Measurements from ENCODE around the gene ZCRB1. TPM values are rescaled to one million over a fixed set of nuclear protein-coding genes. Genes with fewer than 3 reads are reported as not detected.

ZCRB1 gene
- total RNA-seq, 3 donors from 2014 or later, result 45.4 to 62.9 (median 52.6) TPM

- DNase-seq, result no peak
- Mint-ChIP-seq H3K9me3 (no peaks in the 10 kb centered on the region), H3K36me3 (ENCODE audit: insufficient read depth) (peaks cover 12% of the 10 kb centered on the region), H3K4me3 (no peak overlapping the region), H3K4me1 (ENCODE audit: low read depth) (no peaks in the 10 kb centered on the region), H3K27me3 (ENCODE audit: low read depth) (no peaks in the 10 kb centered on the region)
- ATAC-seq, result no peak
Observed at GRCh38 chr12:42308390-42308789, 17.5 kb downstream of the ZCRB1 start.

GRCh38 chr12:42306297-42306696 is 19.6 kb downstream of the ZCRB1 start:
- Mint-ChIP-seq H3K4me3 (no peak overlapping the region), H3K27me3 (ENCODE audit: low read depth) (no peaks in the 10 kb centered on the region), H3K36me3 (ENCODE audit: insufficient read depth) (peaks cover 6% of the 10 kb centered on the region), H3K9me3 (no peaks in the 10 kb centered on the region), H3K4me1 (ENCODE audit: low read depth) (no peaks in the 10 kb centered on the region)
- DNase-seq, result no peak
- ATAC-seq, result no peak

- Mint-ChIP-seq H3K4me3 (peak overlapping the region; percentile 62), H3K27me3 (ENCODE audit: low read depth) (no peaks in the 10 kb centered on the region), H3K4me1 (ENCODE audit: low read depth) (peaks cover 12% of the 10 kb centered on the region)
Observed at GRCh38 chr12:42299392-42300308, 26.2 kb downstream of the ZCRB1 start.

GRCh38 chr12:42298887-42299286 is 27.0 kb downstream of the ZCRB1 start:
- H3K36me3 Mint-ChIP-seq (ENCODE audit: insufficient read depth), result no peaks in the 10 kb centered on the region
- no peak for DNase-seq
- no peak for ATAC-seq
- H3K9me3 Mint-ChIP-seq, result no peaks in the 10 kb centered on the region
- H3K4me3 Mint-ChIP-seq, result no peak overlapping the region
- peaks cover 12% of the 10 kb centered on the region for H3K4me1 Mint-ChIP-seq (ENCODE audit: low read depth)
- no peaks in the 10 kb centered on the region for H3K27me3 Mint-ChIP-seq (ENCODE audit: low read depth)

More at GRCh38 chr12:42299392-42300308, 26.2 kb downstream of the ZCRB1 start:
- no peaks in the 10 kb centered on the region for H3K9me3 Mint-ChIP-seq
- DNase-seq (peak; percentile 51), ATAC-seq (peak; percentile 90 to 91)
- no peaks in the 10 kb centered on the region for H3K36me3 Mint-ChIP-seq (ENCODE audit: insufficient read depth)

GRCh38 chr12:42296503-42297109 is 29.3 kb downstream of the ZCRB1 start:
- peaks cover 12% of the 10 kb centered on the region for H3K4me1 Mint-ChIP-seq (ENCODE audit: low read depth)
- DNase-seq (no peak), ATAC-seq (no peak)
- H3K36me3 Mint-ChIP-seq (ENCODE audit: insufficient read depth), result no peaks in the 10 kb centered on the region
- no peaks in the 10 kb centered on the region for H3K9me3 Mint-ChIP-seq
- no peaks in the 10 kb centered on the region for H3K27me3 Mint-ChIP-seq (ENCODE audit: low read depth)
- H3K4me3 Mint-ChIP-seq, result no peak overlapping the region

GRCh38 chr12:42291680-42292079 is 34.2 kb downstream of the ZCRB1 start:
- Mint-ChIP-seq H3K4me3 (no peak overlapping the region), H3K27me3 (ENCODE audit: low read depth) (peaks cover 7% of the 10 kb centered on the region), H3K4me1 (ENCODE audit: low read depth) (no peaks in the 10 kb centered on the region), H3K9me3 (no peaks in the 10 kb centered on the region), H3K36me3 (ENCODE audit: insufficient read depth) (no peaks in the 10 kb centered on the region)
- ATAC-seq (no peak), DNase-seq (no peak)

- Mint-ChIP-seq H3K9me3 (no peaks in the 10 kb centered on the region), H3K27me3 (ENCODE audit: low read depth) (peaks cover 7% of the 10 kb centered on the region), H3K36me3 (ENCODE audit: insufficient read depth) (no peaks in the 10 kb centered on the region), H3K4me1 (ENCODE audit: low read depth) (peaks cover 2% of the 10 kb centered on the region), H3K4me3 (no peak overlapping the region)
- DNase-seq, result no peak
- ATAC-seq, result no peak
Observed at GRCh38 chr12:42288544-42288943, 37.4 kb downstream of the ZCRB1 start.

- no peak for ATAC-seq
- Mint-ChIP-seq H3K9me3 (no peaks in the 10 kb centered on the region), H3K27me3 (ENCODE audit: low read depth) (peaks cover 7% of the 10 kb centered on the region), H3K4me1 (ENCODE audit: low read depth) (peaks cover 2% of the 10 kb centered on the region), H3K36me3 (ENCODE audit: insufficient read depth) (no peaks in the 10 kb centered on the region), H3K4me3 (no peak overlapping the region)
- DNase-seq, result no peak
Observed at GRCh38 chr12:42286741-42287140, 39.2 kb downstream of the ZCRB1 start.

GRCh38 chr12:42285431-42285830 is 40.5 kb downstream of the ZCRB1 start:
- Mint-ChIP-seq H3K4me3 (no peak overlapping the region), H3K4me1 (ENCODE audit: low read depth) (peaks cover 2% of the 10 kb centered on the region), H3K36me3 (ENCODE audit: insufficient read depth) (no peaks in the 10 kb centered on the region), H3K27me3 (ENCODE audit: low read depth) (peaks cover 7% of the 10 kb centered on the region), H3K9me3 (no peaks in the 10 kb centered on the region)
- no peak for DNase-seq
- no peak for ATAC-seq

- Mint-ChIP-seq H3K9me3 (no peaks in the 10 kb centered on the region), H3K36me3 (ENCODE audit: insufficient read depth) (no peaks in the 10 kb centered on the region), H3K27me3 (ENCODE audit: low read depth) (peaks cover 7% of the 10 kb centered on the region), H3K4me1 (ENCODE audit: low read depth) (peaks cover 2% of the 10 kb centered on the region), H3K4me3 (no peak overlapping the region)
- no peak for DNase-seq
- ATAC-seq, result no peak
Observed at GRCh38 chr12:42284876-42285275, 41.0 kb downstream of the ZCRB1 start.

GRCh38 chr12:42284157-42284556 is 41.7 kb downstream of the ZCRB1 start:
- Mint-ChIP-seq H3K36me3 (ENCODE audit: insufficient read depth) (no peaks in the 10 kb centered on the region), H3K4me3 (no peak overlapping the region), H3K9me3 (no peaks in the 10 kb centered on the region), H3K27me3 (ENCODE audit: low read depth) (peaks cover 7% of the 10 kb centered on the region), H3K4me1 (ENCODE audit: low read depth) (peaks cover 2% of the 10 kb centered on the region)
- ATAC-seq, result no peak
- no peak for DNase-seq

- ATAC-seq (no peak), DNase-seq (no peak)
- Mint-ChIP-seq H3K27me3 (ENCODE audit: low read depth) (peaks cover 7% of the 10 kb centered on the region), H3K36me3 (ENCODE audit: insufficient read depth) (no peaks in the 10 kb centered on the region), H3K4me3 (no peak overlapping the region), H3K9me3 (no peaks in the 10 kb centered on the region), H3K4me1 (ENCODE audit: low read depth) (peaks cover 2% of the 10 kb centered on the region)
Observed at GRCh38 chr12:42283739-42284138, 42.2 kb downstream of the ZCRB1 start.

- no peaks in the 10 kb centered on the region for H3K36me3 Mint-ChIP-seq (ENCODE audit: insufficient read depth)
- peaks cover 3% of the 10 kb centered on the region for H3K27me3 Mint-ChIP-seq (ENCODE audit: low read depth)
- no peak for ATAC-seq
Observed at GRCh38 chr12:42282294-42282693, 43.6 kb downstream of the ZCRB1 start.

GRCh38 chr12:42281844-42282243 is 44.0 kb downstream of the ZCRB1 start:
- no peaks in the 10 kb centered on the region for H3K9me3 Mint-ChIP-seq
- no peak for DNase-seq
- H3K4me1 Mint-ChIP-seq (ENCODE audit: low read depth), result peaks cover 2% of the 10 kb centered on the region
- H3K36me3 Mint-ChIP-seq (ENCODE audit: insufficient read depth), result no peaks in the 10 kb centered on the region
- no peak overlapping the region for H3K4me3 Mint-ChIP-seq
- no peaks in the 10 kb centered on the region for H3K27me3 Mint-ChIP-seq (ENCODE audit: low read depth)
- no peak for ATAC-seq

More at GRCh38 chr12:42282294-42282693, 43.6 kb downstream of the ZCRB1 start:
- no peak overlapping the region for H3K4me3 Mint-ChIP-seq
- H3K9me3 Mint-ChIP-seq, result no peaks in the 10 kb centered on the region
- H3K4me1 Mint-ChIP-seq (ENCODE audit: low read depth), result peaks cover 2% of the 10 kb centered on the region
- DNase-seq, result no peak

GRCh38 chr12:42281278-42281677 is 44.6 kb downstream of the ZCRB1 start:
- Mint-ChIP-seq H3K4me1 (ENCODE audit: low read depth) (peaks cover 2% of the 10 kb centered on the region), H3K9me3 (no peaks in the 10 kb centered on the region), H3K4me3 (no peak overlapping the region), H3K27me3 (ENCODE audit: low read depth) (no peaks in the 10 kb centered on the region), H3K36me3 (ENCODE audit: insufficient read depth) (no peaks in the 10 kb centered on the region)
- DNase-seq (no peak), ATAC-seq (no peak)

Measured in activated T-cell treated with anti-CD3 and anti-CD28 coated beads, Interleukin-2, amount 50 U/mL, for 4 hours (primary cell).